Measurements from ENCODE around the gene ASB4. TPM values are rescaled to one million over a fixed set of nuclear protein-coding genes. Genes with fewer than 3 reads are reported as not detected.

ASB4 gene
- total and polyA plus RNA-seq, 4 donors = 0.09 to 1.1 (median 0.38) TPM

- Histone ChIP-seq H3K27me3 (ENCODE audit: control insufficient read depth in 4 of 4, insufficient read depth in 4 of 4, low read length in 3 of 4) (no peaks in the 10 kb centered on the region), H3K9me3 (ENCODE audit: control insufficient read depth in 4 of 4, low read length in 3 of 4) (no peaks in the 10 kb centered on the region), H3K4me1 (ENCODE audit: control insufficient read depth in 4 of 4, insufficient read depth in 4 of 4, low read length in 3 of 4) (peaks cover 0 to 7% (median 2%) of the 10 kb centered on the region in 4 donors), H3K4me3 (ENCODE audit: low read depth in 1 of 3, low read length in 3 of 3) (no peak overlapping the region), H3K36me3 (ENCODE audit: control insufficient read depth in 4 of 4, insufficient read depth in 3 of 4, low read depth in 1 of 4, low read length in 3 of 4) (no peaks in the 10 kb centered on the region), H3K27ac (ENCODE audit: low read depth in 1 of 2, low read length in 2 of 2) (no peak overlapping the region), H3K9ac (ENCODE audit: low read depth in 1 of 2, low read length in 2 of 2) (no peak overlapping the region)
- TF ChIP-seq NR2F2 (IDR thresholded peaks at IDR 0.05) = no peak
- TF ChIP-seq ATF3 (IDR thresholded peaks at IDR 0.05) = no peak
- TF ChIP-seq HNF4A (conservative IDR thresholded peaks at IDR 0.05) = no peak
- TF ChIP-seq YY1 (IDR thresholded peaks at IDR 0.05) = no peak
- no peak for TF ChIP-seq FOXA2 (IDR thresholded peaks at IDR 0.05)
- DNase-seq (ENCODE audit: low spot score) = no peak
- 98% methylated on average over 1 of the region's 1 CpG for WGBS
Measured at GRCh38 chr7:95467912-95468607, 17.7 kb upstream of the ASB4 start.

- no peak for TF ChIP-seq GABPA (IDR thresholded peaks at IDR 0.05 in 1 of 2, conservative IDR thresholded peaks at IDR 0.05 in 1 of 2)
- peak in 1 of 2 donors; percentile 1 for TF ChIP-seq HNF4A (conservative IDR thresholded peaks at IDR 0.05)
- no peak overlapping the region for H3K27ac ChIP-seq (ENCODE audit: low read depth in 1 of 2, low read length in 2 of 2)
- no peak for DNase-seq (ENCODE audit: low spot score)
- no peak overlapping the region for H3K9ac ChIP-seq (ENCODE audit: low read depth in 1 of 2, low read length in 2 of 2)
- H3K9me3 ChIP-seq (ENCODE audit: control insufficient read depth in 4 of 4, low read length in 3 of 4) = no peaks in the 10 kb centered on the region
- no peaks in the 10 kb centered on the region for H3K27me3 ChIP-seq (ENCODE audit: control insufficient read depth in 4 of 4, insufficient read depth in 4 of 4, low read length in 3 of 4)
- 90% methylated on average over 1 of the region's 1 CpG for WGBS
- peaks cover 0 to 7% (median 2%) of the 10 kb centered on the region in 4 donors for H3K4me1 ChIP-seq (ENCODE audit: control insufficient read depth in 4 of 4, insufficient read depth in 4 of 4, low read length in 3 of 4)
- H3K36me3 ChIP-seq (ENCODE audit: control insufficient read depth in 4 of 4, insufficient read depth in 3 of 4, low read depth in 1 of 4, low read length in 3 of 4) = no peaks in the 10 kb centered on the region
- H3K4me3 ChIP-seq (ENCODE audit: low read depth in 1 of 3, low read length in 3 of 3) = no peak overlapping the region
Measured at GRCh38 chr7:95469187-95469586, 16.6 kb upstream of the ASB4 start.

- no peak overlapping the region for H3K9ac ChIP-seq (ENCODE audit: low read depth in 1 of 2, low read length in 2 of 2)
- H3K36me3 ChIP-seq (ENCODE audit: control insufficient read depth in 4 of 4, insufficient read depth in 3 of 4, low read depth in 1 of 4, low read length in 3 of 4) = no peaks in the 10 kb centered on the region
- no peak for DNase-seq (ENCODE audit: low spot score)
- peaks cover 0 to 7% (median 2%) of the 10 kb centered on the region in 4 donors for H3K4me1 ChIP-seq (ENCODE audit: control insufficient read depth in 4 of 4, insufficient read depth in 4 of 4, low read length in 3 of 4)
- H3K9me3 ChIP-seq (ENCODE audit: control insufficient read depth in 4 of 4, low read length in 3 of 4) = no peaks in the 10 kb centered on the region
- 85% methylated on average over 4 of the region's 4 CpGs for WGBS
- no peaks in the 10 kb centered on the region for H3K27me3 ChIP-seq (ENCODE audit: control insufficient read depth in 4 of 4, insufficient read depth in 4 of 4, low read length in 3 of 4)
- no peak overlapping the region for H3K4me3 ChIP-seq (ENCODE audit: low read depth in 1 of 3, low read length in 3 of 3)
- TF ChIP-seq ATF3 (IDR thresholded peaks at IDR 0.05) (no peak), MAX (IDR thresholded peaks at IDR 0.05) (no peak), RXRA (IDR thresholded peaks at IDR 0.05) (no peak), HNF4G (IDR thresholded peaks at IDR 0.05) (no peak), RAD21 (IDR thresholded peaks at IDR 0.05) (no peak), NR2F2 (IDR thresholded peaks at IDR 0.05) (no peak), SP1 (IDR thresholded peaks at IDR 0.05) (no peak)
- no peak overlapping the region for H3K27ac ChIP-seq (ENCODE audit: low read depth in 1 of 2, low read length in 2 of 2)
Measured at GRCh38 chr7:95469848-95470247, 15.9 kb upstream of the ASB4 start.

- no peaks in the 10 kb centered on the region for H3K36me3 ChIP-seq (ENCODE audit: control insufficient read depth in 4 of 4, insufficient read depth in 3 of 4, low read depth in 1 of 4, low read length in 3 of 4)
- 7% methylated on average over 3 of the region's 3 CpGs for WGBS
- no peak for DNase-seq (ENCODE audit: low spot score)
- TF ChIP-seq RAD21 (IDR thresholded peaks at IDR 0.05) = peak in 1 of 2 donors; percentile 47
- no peak for TF ChIP-seq FOXA2 (IDR thresholded peaks at IDR 0.05)
- TF ChIP-seq TAF1 (conservative IDR thresholded peaks at IDR 0.05) = no peak
- TF ChIP-seq ZBTB33 (IDR thresholded peaks at IDR 0.05) = no peak
- TF ChIP-seq SP1 (IDR thresholded peaks at IDR 0.05) = peak; percentile 22
- TF ChIP-seq HNF4G (IDR thresholded peaks at IDR 0.05) = no peak
- TF ChIP-seq JUND (IDR thresholded peaks at IDR 0.05) = no peak
- no peak for TF ChIP-seq FOXA1 (IDR thresholded peaks at IDR 0.05)
- peak; percentile 30 to 86 for TF ChIP-seq EGR1 (IDR thresholded peaks at IDR 0.05; ENCODE audit: low read depth in 2 of 2)
- TF ChIP-seq NR2F2 (IDR thresholded peaks at IDR 0.05) = no peak
- no peak for TF ChIP-seq GABPA (IDR thresholded peaks at IDR 0.05 in 1 of 2, conservative IDR thresholded peaks at IDR 0.05 in 1 of 2)
- TF ChIP-seq YY1 (IDR thresholded peaks at IDR 0.05) = peak; percentile 25
- no peak for TF ChIP-seq ATF3 (IDR thresholded peaks at IDR 0.05)
- TF ChIP-seq RXRA (IDR thresholded peaks at IDR 0.05) = peak; percentile 20 to 22
- TF ChIP-seq MAX (IDR thresholded peaks at IDR 0.05) = no peak
- TF ChIP-seq HNF4A (conservative IDR thresholded peaks at IDR 0.05) = peak; percentile 36 to 41
Measured at GRCh38 chr7:95470452-95470851, 15.3 kb upstream of the ASB4 start.

More at GRCh38 chr7:95470452-95470851, 15.3 kb upstream of the ASB4 start:
- Histone ChIP-seq H3K4me3 (ENCODE audit: low read depth in 1 of 3, low read length in 3 of 3) (no peak overlapping the region), H3K27ac (ENCODE audit: low read depth in 1 of 2, low read length in 2 of 2) (no peak overlapping the region), H3K4me1 (ENCODE audit: control insufficient read depth in 4 of 4, insufficient read depth in 4 of 4, low read length in 3 of 4) (peaks cover 0 to 7% (median 2%) of the 10 kb centered on the region in 4 donors), H3K27me3 (ENCODE audit: control insufficient read depth in 4 of 4, insufficient read depth in 4 of 4, low read length in 3 of 4) (no peaks in the 10 kb centered on the region), H3K9me3 (ENCODE audit: control insufficient read depth in 4 of 4, low read length in 3 of 4) (no peaks in the 10 kb centered on the region), H3K9ac (ENCODE audit: low read depth in 1 of 2, low read length in 2 of 2) (peak overlapping the region in 1 of 2 donors; percentile 42)
